Osteoblast (primary cell): ENCODE results near the gene BTBD18. TPM values are rescaled to one million over a fixed set of nuclear protein-coding genes. Genes with fewer than 3 reads are reported as not detected.

Experiments
- DNase-seq: peaks from one replicate; pipeline ENCODE4 v3.0.0; 2011; ENCODE audit warnings: low spot score, mixed read lengths; ENCODE audit not compliant: insufficient read length; ENCODE audit errors: missing footprints
- H2AFZ ChIP-seq: 2 replicates; pipeline ENCODE4 v1.6.0; 2011; ENCODE audit warnings: mild to moderate bottlenecking, low read length
- H3K27ac ChIP-seq: 2 replicates; pipeline ENCODE4 v1.5.1; 2011; ENCODE audit warnings: mild to moderate bottlenecking, low read depth, low read length, moderate library complexity
- H3K27me3 ChIP-seq: 2 replicates; pipeline ENCODE4 v1.6.0; 2012; ENCODE audit warnings: mild to moderate bottlenecking, control low read depth, inconsistent platforms, low read length, moderate library complexity; ENCODE audit not compliant: insufficient read depth
- H3K36me3 ChIP-seq: 2 replicates; pipeline ENCODE4 v1.5.1; 2011; ENCODE audit warnings: mild to moderate bottlenecking, low read length, control low read depth, moderate library complexity; ENCODE audit not compliant: insufficient read depth
- H3K4me1 ChIP-seq: 2 replicates; pipeline ENCODE4 v1.5.1; 2011; ENCODE audit warnings: mild to moderate bottlenecking, low read length, control low read depth, moderate library complexity; ENCODE audit not compliant: insufficient read depth
- H3K4me2 ChIP-seq: 2 replicates; pipeline ENCODE4 v1.6.0; 2011; ENCODE audit warnings: mild to moderate bottlenecking, low read length; ENCODE audit not compliant: insufficient read depth
- H3K4me3 ChIP-seq: fragments of 200-600 bp; sonication (generic); 3 replicates; pipeline ENCODE4 v1.5.1; 2012; ENCODE audit warnings: mild to moderate bottlenecking, low read length, inconsistent platforms; ENCODE audit not compliant: insufficient read depth
- H3K79me2 ChIP-seq: 2 replicates; pipeline ENCODE4 v1.6.0; 2012; ENCODE audit warnings: mild to moderate bottlenecking, low read length, control low read depth, inconsistent platforms; ENCODE audit not compliant: insufficient read depth
- H3K9me3 ChIP-seq: 2 replicates; pipeline ENCODE4 v1.5.1; 2011; ENCODE audit warnings: low read depth, low read length, control low read depth
- H4K20me1 ChIP-seq: 2 replicates; pipeline ENCODE4 v1.6.0; 2012; ENCODE audit warnings: mild to moderate bottlenecking, low read length, control low read depth; ENCODE audit not compliant: insufficient read depth
- CTCF ChIP-seq: IDR thresholded peaks from 2 replicates; pipeline ENCODE4 v1.5.1; 2011; ENCODE audit warnings: mild to moderate bottlenecking, low read depth, low read length, moderate library complexity; ENCODE audit errors: extremely low read depth
- total RNA-seq: library from RNA; depleted of rRNA; stranded (reverse); fragments of >200 nt; gene quantifications from 2 replicates; pipeline ENCODE4 v1.2.3, GENCODE V29; 2012

Gene BTBD18
- total RNA-seq, 1 donor, result not detected

DNA sequence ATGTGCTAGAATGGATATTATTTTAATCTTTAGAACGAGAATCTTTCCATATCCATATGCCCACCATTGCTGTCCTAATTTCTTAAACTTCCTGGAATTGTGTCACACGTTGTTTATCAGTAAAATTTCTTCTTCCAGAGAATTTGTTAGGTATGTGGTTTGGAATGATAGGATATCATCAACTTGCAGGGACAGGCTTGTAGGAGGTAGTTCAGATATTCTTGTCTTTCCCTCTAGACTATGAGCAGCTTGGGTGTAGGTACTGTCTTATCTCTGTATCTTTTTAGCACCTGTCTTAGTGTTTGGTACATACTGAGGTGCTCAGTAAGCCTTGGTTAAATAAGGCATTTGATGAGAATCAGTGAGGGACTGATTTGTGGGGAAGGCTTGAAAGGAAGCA is 13.4 kb upstream of the BTBD18 start:
- Histone ChIP-seq H3K79me2 (peaks cover 78% of the 10 kb centered on the region), H3K4me1 (peaks cover 20% of the 10 kb centered on the region), H3K4me3 (peak overlapping the region; percentile 78), H3K4me2 (peak overlapping the region; percentile 89), H3K9me3 (no peaks in the 10 kb centered on the region), H3K27me3 (no peaks in the 10 kb centered on the region), H2AFZ (no peak overlapping the region), H3K27ac (no peak overlapping the region), H3K36me3 (peaks cover 7% of the 10 kb centered on the region), H4K20me1 (peaks cover 44% of the 10 kb centered on the region)
- no peak for DNase-seq
- no peak for TF ChIP-seq CTCF

DNA sequence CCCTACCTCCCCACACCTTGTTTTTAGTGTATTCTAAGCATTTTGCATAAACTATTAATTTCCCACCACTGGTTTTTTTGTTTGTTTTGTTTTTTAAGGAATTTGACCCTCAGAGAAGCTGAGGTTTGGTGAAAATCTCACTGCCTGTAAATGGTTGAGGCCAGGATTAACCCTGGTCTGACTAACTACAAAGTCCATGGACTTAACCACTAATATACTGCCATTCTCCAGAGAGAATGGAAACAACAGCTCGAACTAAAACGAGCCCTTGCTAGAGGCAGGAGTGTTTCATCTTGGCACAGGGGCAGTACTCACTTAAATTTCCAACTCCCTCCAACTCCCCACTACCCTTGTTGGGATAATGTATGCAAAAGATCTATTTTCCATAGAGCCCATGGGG is 12.9 kb upstream of the BTBD18 start:
- H4K20me1 ChIP-seq, result peaks cover 44% of the 10 kb centered on the region
- H3K4me2 ChIP-seq, result peak overlapping the region; percentile 89
- H3K27ac ChIP-seq, result no peak overlapping the region
- peaks cover 7% of the 10 kb centered on the region for H3K36me3 ChIP-seq
- no peak overlapping the region for H2AFZ ChIP-seq
- H3K79me2 ChIP-seq, result peaks cover 74% of the 10 kb centered on the region
- no peaks in the 10 kb centered on the region for H3K27me3 ChIP-seq
- H3K4me3 ChIP-seq, result peak overlapping the region; percentile 78
- TF ChIP-seq CTCF, result no peak
- H3K9me3 ChIP-seq, result no peaks in the 10 kb centered on the region
- H3K4me1 ChIP-seq, result peaks cover 20% of the 10 kb centered on the region
- DNase-seq, result peak; percentile 50

DNA sequence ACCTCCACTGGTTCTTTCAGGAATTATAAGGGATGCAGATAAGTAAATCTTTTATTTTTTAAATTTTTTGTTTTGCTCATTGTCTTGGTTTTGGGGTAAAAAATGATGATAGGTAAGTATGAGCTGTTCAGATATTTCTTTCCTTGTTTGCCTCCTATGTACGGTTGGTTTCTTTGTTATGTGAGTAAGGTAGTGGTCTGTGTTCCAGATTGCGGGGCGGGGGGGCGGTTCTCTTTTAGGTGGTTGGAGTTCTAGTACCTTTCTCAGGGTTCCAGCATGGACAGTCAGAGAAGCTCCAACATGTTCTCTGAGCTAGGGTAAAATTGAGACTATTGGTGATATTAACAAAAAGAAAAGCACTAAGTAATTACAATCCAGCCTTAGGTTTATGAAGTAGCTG is 12.4 kb upstream of the BTBD18 start:
- H3K4me1 ChIP-seq, result peaks cover 20% of the 10 kb centered on the region
- no peaks in the 10 kb centered on the region for H3K9me3 ChIP-seq
- no peak for TF ChIP-seq CTCF
- DNase-seq, result no peak
- peak overlapping the region; percentile 78 for H3K4me3 ChIP-seq
- H2AFZ ChIP-seq, result no peak overlapping the region
- H3K27me3 ChIP-seq, result no peaks in the 10 kb centered on the region
- H3K4me2 ChIP-seq, result peak overlapping the region; percentile 89
- peaks cover 68% of the 10 kb centered on the region for H3K79me2 ChIP-seq
- H3K27ac ChIP-seq, result peak overlapping the region; percentile 94
- H4K20me1 ChIP-seq, result peaks cover 44% of the 10 kb centered on the region
- H3K36me3 ChIP-seq, result peaks cover 7% of the 10 kb centered on the region

- H3K4me2 ChIP-seq, result peak overlapping the region; percentile 89
- H3K4me3 ChIP-seq, result peak overlapping the region; percentile 78
- peaks cover 7% of the 10 kb centered on the region for H3K36me3 ChIP-seq
- no peaks in the 10 kb centered on the region for H3K9me3 ChIP-seq
- peak; percentile 32 for TF ChIP-seq CTCF
- peak; percentile 56 for DNase-seq
- H3K4me1 ChIP-seq, result peaks cover 20% of the 10 kb centered on the region
- H3K79me2 ChIP-seq, result peaks cover 64% of the 10 kb centered on the region
- H3K27ac ChIP-seq, result peak overlapping the region; percentile 94
- peaks cover 42% of the 10 kb centered on the region for H4K20me1 ChIP-seq
- H3K27me3 ChIP-seq, result no peaks in the 10 kb centered on the region
- H2AFZ ChIP-seq, result no peak overlapping the region
Measured at GRCh38 chr11:57763568-57763967, 11.9 kb upstream of the BTBD18 start.
